Measurements from ENCODE around the gene DNAH6.
A peak's percentile ranks its signal among the peaks of the same experiment; 100 is the strongest.

DNAH6 gene

DNA sequence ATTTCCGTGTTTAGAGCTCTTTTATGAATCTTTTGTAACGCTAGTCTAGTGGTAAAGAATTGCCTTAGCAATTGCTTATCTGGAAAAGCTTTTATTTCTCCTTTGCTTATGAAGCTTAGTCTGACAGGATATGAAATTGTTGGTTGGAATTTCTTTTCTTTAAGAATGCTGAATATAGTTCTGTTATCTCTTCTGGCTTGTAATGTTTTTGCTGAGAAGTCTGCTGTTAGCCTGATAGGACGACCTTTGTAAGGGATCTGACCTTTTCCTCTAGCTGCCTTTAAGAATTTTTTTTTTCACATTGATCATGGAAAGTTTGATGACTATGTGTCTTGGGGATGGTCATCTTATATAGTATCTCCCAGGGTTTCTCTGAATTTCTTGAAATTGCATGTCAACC, 263.5 kb downstream of the DNAH6 start:
- no peak for TF ChIP-seq POLR2A (IDR thresholded peaks at IDR 0.05; ENCODE audit: low read depth, low read length)
- DNase-seq (ENCODE audit: insufficient read length, low spot score) (no peak), FAIRE-seq (no peak)

DNA sequence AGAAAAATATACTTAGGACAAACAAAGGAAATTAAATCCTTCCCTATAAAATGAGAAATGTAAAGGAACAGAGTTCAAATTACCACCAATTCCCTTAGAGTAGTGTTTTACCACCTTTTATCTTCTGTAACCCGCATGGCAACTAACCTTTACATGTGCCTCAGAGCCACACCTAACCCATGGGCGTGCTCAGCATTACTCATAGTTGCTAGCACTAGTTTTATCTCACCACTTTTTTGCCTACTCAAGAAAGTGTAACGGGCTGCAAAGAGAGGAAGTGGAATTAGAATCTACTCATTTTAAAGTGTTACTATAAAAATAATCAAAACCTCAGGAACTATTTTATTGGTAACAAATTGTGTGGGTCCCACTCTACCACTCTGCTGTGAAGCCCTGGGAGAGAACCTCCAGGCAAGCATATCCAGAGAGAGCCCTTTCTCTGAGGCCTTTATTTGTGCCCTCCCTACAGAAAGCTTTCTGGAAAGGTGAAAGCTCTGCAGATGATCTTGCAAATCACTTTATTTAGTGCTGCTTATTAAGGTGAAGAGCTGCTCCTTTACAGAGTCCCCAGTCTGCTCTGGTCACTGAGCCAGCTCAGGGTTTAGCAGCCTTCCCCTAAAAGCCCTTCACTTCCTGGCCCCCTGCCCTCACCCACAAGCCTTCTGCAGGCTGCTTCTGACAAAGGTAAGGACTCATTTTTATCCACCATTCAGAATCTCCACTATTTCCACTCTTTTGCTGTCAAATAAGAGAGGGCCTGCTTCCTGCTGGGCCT, 265.8 kb downstream of the DNAH6 start:
- TF ChIP-seq POLR2A (IDR thresholded peaks at IDR 0.05; ENCODE audit: low read depth, low read length): no peak
- DNase-seq (ENCODE audit: insufficient read length, low spot score): no peak
- peak; percentile 82 for FAIRE-seq

DNA sequence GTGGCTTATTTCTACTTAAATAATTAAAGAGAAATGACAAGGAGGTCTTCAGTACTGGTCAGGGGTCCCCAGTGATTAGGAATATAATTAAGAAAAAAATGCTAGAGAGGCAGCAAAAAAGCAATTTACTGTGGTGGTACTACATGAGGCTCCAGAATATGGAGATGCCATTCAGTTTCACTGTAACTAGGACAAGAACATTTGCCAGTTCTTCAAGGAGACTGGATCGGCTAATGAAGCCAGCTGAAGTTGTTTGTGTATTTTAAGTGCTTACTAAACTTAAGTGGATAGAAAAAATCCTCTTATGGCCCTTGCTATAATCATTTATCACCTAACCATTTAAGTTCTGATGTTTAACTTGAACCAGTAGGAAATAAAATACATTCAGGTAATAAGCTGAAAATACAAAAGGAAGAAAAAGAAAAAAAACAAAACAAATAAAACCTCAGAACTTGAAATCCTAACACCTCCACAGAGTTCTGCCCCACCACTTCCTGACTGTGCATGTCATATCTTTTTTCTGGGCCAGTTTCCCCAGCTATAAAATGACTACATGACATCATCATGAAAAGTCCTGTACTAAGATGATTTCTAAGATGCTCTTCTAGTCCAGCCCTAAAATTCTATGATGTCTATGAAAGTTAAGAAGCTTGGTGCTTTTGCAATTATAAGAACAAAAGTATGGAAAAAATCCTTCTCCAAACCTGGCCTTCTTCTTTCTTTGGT, 266.6 kb downstream of the DNAH6 start:
- DNase-seq (ENCODE audit: insufficient read length, low spot score): no peak
- no peak for TF ChIP-seq POLR2A (IDR thresholded peaks at IDR 0.05; ENCODE audit: low read depth, low read length)
- FAIRE-seq: peak; percentile 27

DNA sequence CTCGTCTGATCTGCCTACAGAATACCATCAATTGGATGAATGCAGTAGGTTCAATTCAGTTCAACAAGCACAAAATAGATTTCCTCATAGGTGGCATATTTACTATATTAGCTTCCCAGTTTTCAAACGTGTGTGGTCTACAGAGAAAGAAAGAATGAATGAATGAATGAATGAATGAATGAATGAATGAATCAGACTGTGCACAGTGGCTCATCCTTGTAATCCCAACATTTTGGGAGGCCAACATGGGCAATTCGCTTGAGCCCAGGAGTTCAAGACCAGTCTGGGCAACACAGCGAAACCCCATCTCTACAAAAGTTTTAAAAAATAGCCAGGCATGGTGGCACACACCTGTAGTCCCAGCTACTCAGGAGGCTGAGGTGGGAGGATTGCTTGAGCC, 269.7 kb downstream of the DNAH6 start:
- DNase-seq (ENCODE audit: insufficient read length, low spot score) (no peak), FAIRE-seq (no peak)
- TF ChIP-seq POLR2A (IDR thresholded peaks at IDR 0.05; ENCODE audit: low read depth, low read length): no peak

DNA sequence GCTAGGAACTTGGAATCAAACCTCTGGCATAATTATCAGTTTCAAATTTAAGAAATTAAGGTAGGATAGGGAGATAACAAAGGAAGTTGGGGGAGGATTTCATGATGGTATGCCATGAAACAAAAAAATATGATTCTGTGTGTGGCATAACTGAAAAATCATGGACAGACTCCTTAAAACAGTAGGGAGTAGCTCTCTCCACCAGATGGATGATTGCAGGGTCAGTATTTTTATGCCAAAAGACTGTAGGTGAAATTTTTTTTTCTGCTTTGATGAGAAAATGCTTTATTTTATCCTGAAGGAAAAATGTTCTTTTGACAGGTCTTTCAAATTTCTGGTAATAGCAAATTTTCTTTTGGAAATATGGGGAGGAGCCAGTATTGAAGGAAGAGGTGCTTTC, 270.3 kb downstream of the DNAH6 start:
- no peak for TF ChIP-seq POLR2A (IDR thresholded peaks at IDR 0.05; ENCODE audit: low read depth, low read length)
- no peak for FAIRE-seq
- no peak for DNase-seq (ENCODE audit: insufficient read length, low spot score)

DNA sequence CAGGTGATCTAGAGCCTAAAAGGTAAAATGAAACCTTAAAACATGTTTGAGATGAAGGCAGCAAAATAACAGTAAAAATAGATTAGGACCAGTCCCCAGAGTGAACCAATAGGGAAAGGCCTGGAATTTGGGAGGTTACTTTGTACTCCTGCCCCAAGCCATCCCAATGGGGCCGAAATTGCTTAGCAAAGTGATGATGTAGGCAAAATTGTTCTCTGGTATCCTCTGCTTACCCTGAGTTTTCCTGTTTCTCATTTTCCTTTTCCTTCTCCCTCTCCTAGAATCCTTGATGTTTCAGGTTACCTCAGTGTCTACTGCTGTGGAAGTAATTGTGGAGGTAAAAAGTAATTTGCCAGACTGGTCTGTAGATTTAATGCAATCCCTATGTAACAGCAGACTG, 271.7 kb downstream of the DNAH6 start:
- FAIRE-seq: no peak
- no peak for TF ChIP-seq POLR2A (IDR thresholded peaks at IDR 0.05; ENCODE audit: low read depth, low read length)

DNA sequence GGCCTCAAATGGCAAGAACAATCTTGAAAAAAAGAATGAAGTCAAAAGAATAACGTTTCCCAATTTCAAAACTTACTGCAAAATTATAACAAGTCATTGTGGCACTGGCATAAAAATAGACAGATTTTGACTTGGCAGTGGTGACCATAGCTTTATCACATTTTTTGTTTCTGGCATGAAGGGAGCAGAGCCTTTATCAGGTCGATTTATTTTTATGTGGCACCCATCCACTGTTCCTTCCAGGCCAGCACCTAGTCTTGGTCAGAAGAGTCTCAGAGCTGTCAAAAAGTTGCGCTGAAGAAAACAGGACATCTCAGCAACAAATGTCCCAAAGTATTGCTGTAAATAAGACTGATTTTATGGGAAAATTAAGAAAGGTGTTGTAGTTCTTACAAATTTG, 272.2 kb downstream of the DNAH6 start:
- FAIRE-seq: no peak
- TF ChIP-seq POLR2A (IDR thresholded peaks at IDR 0.05; ENCODE audit: low read depth, low read length): no peak

More for the DNA sequence above, 271.7 kb downstream of the DNAH6 start:
- no peak for DNase-seq (ENCODE audit: insufficient read length, low spot score)

DNA sequence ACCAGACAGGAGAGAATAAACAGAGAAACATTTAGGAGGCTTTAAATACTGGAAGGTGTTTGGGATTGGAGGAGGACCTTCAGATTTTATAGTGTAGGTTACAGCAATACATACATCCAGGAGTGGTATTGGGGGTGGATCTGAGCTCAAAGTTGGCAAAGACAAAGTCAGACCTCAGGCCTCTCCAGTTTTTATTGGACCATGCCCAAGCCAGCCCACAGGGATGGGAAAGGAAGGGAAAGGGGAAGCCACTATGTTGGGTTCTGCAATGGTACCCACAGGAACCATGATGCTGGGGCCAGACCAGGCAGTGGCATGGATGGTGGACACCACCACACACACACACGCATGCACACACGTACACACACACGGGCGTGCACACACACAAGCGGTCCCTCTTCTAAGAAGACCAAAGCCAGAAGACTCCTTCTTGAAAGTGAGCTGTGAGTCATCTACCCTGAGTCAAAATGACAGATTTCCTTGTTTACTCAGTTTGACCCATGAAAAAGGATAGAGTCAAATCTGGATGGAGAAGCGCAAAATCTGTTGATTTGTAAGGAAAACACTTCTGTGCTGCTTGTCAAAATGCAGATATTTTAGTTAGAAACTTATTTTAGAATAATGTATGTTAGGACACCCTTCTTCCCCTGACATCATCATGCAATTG, 276.7 kb downstream of the DNAH6 start:
- DNase-seq (ENCODE audit: insufficient read length, low spot score) (no peak), FAIRE-seq (no peak)
- no peak for TF ChIP-seq POLR2A (IDR thresholded peaks at IDR 0.05; ENCODE audit: low read depth, low read length)

More for the DNA sequence above, 272.2 kb downstream of the DNAH6 start:
- no peak for DNase-seq (ENCODE audit: insufficient read length, low spot score)

DNA sequence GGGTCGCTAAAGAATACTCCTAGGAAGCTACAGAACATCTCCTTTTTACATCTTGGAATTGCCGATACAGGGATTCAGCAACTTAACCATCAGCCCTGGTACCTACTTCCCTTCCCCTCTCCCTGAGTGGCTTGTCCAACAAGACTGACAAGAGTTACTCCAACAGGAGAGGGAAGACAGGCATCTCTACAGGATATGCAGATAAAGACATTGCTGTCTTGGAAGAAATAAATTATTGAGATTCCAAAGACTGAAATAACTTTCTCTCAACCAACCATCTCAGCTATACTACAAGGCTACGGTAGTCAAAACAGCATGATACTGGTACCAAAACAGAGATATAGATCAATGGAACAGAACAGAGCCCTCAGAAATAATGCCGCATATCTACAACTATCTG, 277.3 kb downstream of the DNAH6 start:
- DNase-seq (ENCODE audit: insufficient read length, low spot score): no peak
- no peak for FAIRE-seq
- no peak for TF ChIP-seq POLR2A (IDR thresholded peaks at IDR 0.05; ENCODE audit: low read depth, low read length)

DNA sequence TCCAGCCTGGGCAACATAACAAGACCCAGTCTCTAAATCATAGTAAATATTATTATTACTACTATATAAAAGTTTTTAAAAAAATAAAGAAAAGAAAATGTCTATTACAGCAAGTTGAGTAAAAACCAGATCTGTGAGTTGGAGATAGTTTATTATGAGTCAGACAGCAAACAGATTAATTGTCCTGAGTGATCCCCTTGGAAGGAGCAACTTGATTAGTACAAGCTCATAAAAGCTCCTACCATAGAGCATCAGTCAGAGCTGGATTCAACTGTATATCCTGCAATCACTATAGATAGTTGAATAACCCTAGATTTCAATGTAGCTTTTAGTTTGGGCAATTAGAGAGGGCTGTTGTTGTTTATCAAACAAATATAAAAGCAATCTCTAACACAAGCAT, 280.5 kb downstream of the DNAH6 start:
- no peak for DNase-seq (ENCODE audit: insufficient read length, low spot score)
- FAIRE-seq: no peak
- no peak for TF ChIP-seq POLR2A (IDR thresholded peaks at IDR 0.05; ENCODE audit: low read depth, low read length)

DNA sequence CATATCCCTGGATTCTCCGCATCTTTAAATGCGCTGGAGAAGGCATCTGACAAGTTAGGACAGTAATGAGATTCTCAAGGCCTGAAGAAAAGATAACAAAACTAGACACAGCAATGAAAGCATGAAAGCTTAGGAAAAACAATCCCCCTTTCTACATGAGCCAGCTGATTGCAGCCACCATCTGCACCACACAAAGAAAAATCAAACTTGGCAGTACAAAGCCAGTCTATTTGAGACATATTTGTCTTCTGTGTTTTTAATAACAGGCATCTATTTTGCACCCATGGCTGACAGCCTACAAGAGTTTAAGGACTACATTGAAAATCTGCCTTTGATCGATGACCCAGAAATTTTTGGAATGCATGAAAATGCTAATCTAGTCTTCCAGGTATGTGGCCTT, 281.0 kb downstream of the DNAH6 start:
- TF ChIP-seq POLR2A (IDR thresholded peaks at IDR 0.05; ENCODE audit: low read depth, low read length): no peak
- no peak for DNase-seq (ENCODE audit: insufficient read length, low spot score)
- no peak for FAIRE-seq

DNA sequence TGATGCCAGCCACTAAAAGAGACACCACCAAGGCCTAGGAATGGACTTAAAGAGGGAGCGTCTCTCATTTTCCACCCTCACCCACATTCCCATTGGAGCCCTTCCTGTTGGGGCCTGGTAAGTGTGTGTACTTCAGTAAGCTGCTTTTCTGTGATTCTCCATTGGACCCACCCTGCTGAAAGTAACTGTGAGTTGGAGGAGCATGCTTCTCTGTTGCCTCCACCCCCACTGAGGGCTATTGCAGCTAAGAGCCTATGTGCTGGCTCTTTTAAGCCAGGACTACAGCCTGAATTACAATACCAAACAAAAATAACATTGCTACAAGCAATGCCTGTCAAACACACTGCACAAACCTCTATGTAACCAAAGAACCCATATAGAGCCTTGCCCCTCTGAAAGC, 283.5 kb downstream of the DNAH6 start:
- FAIRE-seq (no peak), DNase-seq (ENCODE audit: insufficient read length, low spot score) (no peak)
- no peak for TF ChIP-seq POLR2A (IDR thresholded peaks at IDR 0.05; ENCODE audit: low read depth, low read length)

DNA sequence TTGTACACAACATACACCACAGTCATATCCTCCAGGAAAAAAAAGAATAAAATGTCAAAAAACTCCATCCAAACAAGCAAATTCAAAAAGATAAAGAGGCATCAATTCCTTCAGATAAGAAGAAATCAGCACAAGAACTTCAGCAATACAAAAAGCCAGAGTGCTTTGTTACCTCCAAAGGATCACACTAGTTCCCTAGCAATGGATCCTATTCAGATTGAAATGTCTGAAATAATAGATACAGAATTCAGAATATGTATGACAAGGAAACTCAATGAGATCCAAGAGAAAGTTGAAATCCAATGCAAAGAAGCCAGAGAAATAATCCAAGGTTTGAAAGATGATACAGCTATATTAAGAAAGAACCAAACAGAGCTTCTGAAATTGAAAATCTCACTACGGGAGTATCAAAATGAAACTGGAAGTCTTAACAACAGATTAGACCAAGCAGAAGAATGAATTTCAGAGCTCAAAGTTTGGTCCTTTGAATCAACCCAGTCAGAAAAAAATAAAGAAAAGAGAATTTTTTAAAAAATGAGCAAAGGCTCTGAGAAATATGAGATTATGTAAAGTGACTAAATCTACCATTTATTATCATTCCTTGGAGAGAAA, 284.0 kb downstream of the DNAH6 start:
- FAIRE-seq: no peak
- TF ChIP-seq POLR2A (IDR thresholded peaks at IDR 0.05; ENCODE audit: low read depth, low read length): no peak

DNA sequence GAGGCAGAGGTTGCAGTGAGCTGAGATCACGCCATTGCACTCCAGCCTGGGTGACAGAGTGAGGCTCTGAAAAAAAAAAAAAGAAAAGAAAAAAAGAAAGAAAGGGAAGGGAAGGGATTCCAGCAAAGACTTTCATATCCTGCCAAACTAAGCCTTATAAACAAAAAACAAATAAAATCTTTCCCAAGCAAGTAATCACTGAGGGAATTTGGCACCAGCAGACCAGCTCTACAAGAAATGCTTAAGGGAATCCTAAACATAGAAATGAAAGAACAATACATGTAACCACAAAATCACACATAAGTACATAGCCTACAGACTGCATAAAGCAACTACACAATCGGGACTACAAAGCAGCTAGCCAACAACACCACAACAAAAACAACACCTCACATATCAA, 285.5 kb downstream of the DNAH6 start:
- no peak for FAIRE-seq
- TF ChIP-seq POLR2A (IDR thresholded peaks at IDR 0.05; ENCODE audit: low read depth, low read length): no peak
- no peak for DNase-seq (ENCODE audit: insufficient read length, low spot score)

More for the DNA sequence above, 284.0 kb downstream of the DNAH6 start:
- no peak for DNase-seq (ENCODE audit: insufficient read length, low spot score)
